Measurements from ENCODE around the gene LDB2. TPM values are rescaled to one million over a fixed set of nuclear protein-coding genes. Genes with fewer than 3 reads are reported as not detected.

Gene LDB2
- total and polyA plus RNA-seq, 2 donors from 2014 or later: 26.9 to 59.9 TPM

GRCh38 chr4:16794816-16795445, 103.5 kb downstream of the LDB2 start:
- Histone ChIP-seq H3K9ac (ENCODE audit: low read length in 3 of 3) (no peak overlapping the region), H3K27ac (ENCODE audit: low read depth in 2 of 2, low read length in 2 of 2) (no peak overlapping the region), H3K4me3 (ENCODE audit: low read length in 3 of 3) (no peak overlapping the region), H3K27me3 (ENCODE audit: control insufficient read depth, insufficient read depth, low read length) (no peaks in the 10 kb centered on the region), H3K36me3 (ENCODE audit: control insufficient read depth in 2 of 3, insufficient read depth in 3 of 3, low read length in 3 of 3) (no peaks in the 10 kb centered on the region), H3K9me3 (ENCODE audit: control insufficient read depth in 2 of 3, insufficient read depth in 1 of 3, low read length in 3 of 3) (no peaks in the 10 kb centered on the region), H3K4me1 (ENCODE audit: control insufficient read depth in 2 of 3, insufficient read depth in 2 of 3, low read depth in 1 of 3, low read length in 3 of 3) (no peaks in the 10 kb centered on the region)
- peak in 4 of 5 donors; percentile 50 to 76 (median 62) for DNase-seq
- intact Hi-C loops (cut with DNase I): no loop called here
- peak; percentile 75 for TF ChIP-seq CTCF (IDR thresholded peaks at IDR 0.05; ENCODE audit: borderline replicate concordance, extremely low read depth, insufficient read depth)
- FAIRE-seq: no peak

GRCh38 chr4:16791460-16791859, 107.0 kb downstream of the LDB2 start:
- FAIRE-seq (no peak), DNase-seq (no peak)
- no peaks in the 10 kb centered on the region for H3K4me1 ChIP-seq (ENCODE audit: control insufficient read depth in 2 of 3, insufficient read depth in 2 of 3, low read depth in 1 of 3, low read length in 3 of 3)
- no peak for TF ChIP-seq CTCF (IDR thresholded peaks at IDR 0.05; ENCODE audit: borderline replicate concordance, extremely low read depth, insufficient read depth)
- H3K27ac ChIP-seq (ENCODE audit: low read depth in 2 of 2, low read length in 2 of 2): no peak overlapping the region
- no peak overlapping the region for H3K9ac ChIP-seq (ENCODE audit: low read length in 3 of 3)
- intact Hi-C loops (cut with DNase I): no loop called here
- no peak overlapping the region for H3K4me3 ChIP-seq (ENCODE audit: low read length in 3 of 3)
- no peaks in the 10 kb centered on the region for H3K27me3 ChIP-seq (ENCODE audit: control insufficient read depth, insufficient read depth, low read length)
- H3K9me3 ChIP-seq (ENCODE audit: control insufficient read depth in 2 of 3, insufficient read depth in 1 of 3, low read length in 3 of 3): no peaks in the 10 kb centered on the region
- H3K36me3 ChIP-seq (ENCODE audit: control insufficient read depth in 2 of 3, insufficient read depth in 3 of 3, low read length in 3 of 3): no peaks in the 10 kb centered on the region

GRCh38 chr4:16790508-16790907, 107.9 kb downstream of the LDB2 start:
- intact Hi-C loops (cut with DNase I): no loop called here
- FAIRE-seq: no peak
- H3K4me1 ChIP-seq (ENCODE audit: control insufficient read depth in 2 of 3, insufficient read depth in 2 of 3, low read depth in 1 of 3, low read length in 3 of 3): no peaks in the 10 kb centered on the region
- H3K27ac ChIP-seq (ENCODE audit: low read depth in 2 of 2, low read length in 2 of 2): no peak overlapping the region
- H3K9me3 ChIP-seq (ENCODE audit: control insufficient read depth in 2 of 3, insufficient read depth in 1 of 3, low read length in 3 of 3): no peaks in the 10 kb centered on the region
- no peaks in the 10 kb centered on the region for H3K36me3 ChIP-seq (ENCODE audit: control insufficient read depth in 2 of 3, insufficient read depth in 3 of 3, low read length in 3 of 3)
- no peak overlapping the region for H3K4me3 ChIP-seq (ENCODE audit: low read length in 3 of 3)
- no peak for DNase-seq
- TF ChIP-seq CTCF (IDR thresholded peaks at IDR 0.05; ENCODE audit: borderline replicate concordance, extremely low read depth, insufficient read depth): no peak
- no peaks in the 10 kb centered on the region for H3K27me3 ChIP-seq (ENCODE audit: control insufficient read depth, insufficient read depth, low read length)
- H3K9ac ChIP-seq (ENCODE audit: low read length in 3 of 3): no peak overlapping the region

- Histone ChIP-seq H3K9ac (ENCODE audit: low read length in 3 of 3) (no peak overlapping the region), H3K36me3 (ENCODE audit: control insufficient read depth in 2 of 3, insufficient read depth in 3 of 3, low read length in 3 of 3) (no peaks in the 10 kb centered on the region), H3K27ac (ENCODE audit: low read depth in 2 of 2, low read length in 2 of 2) (no peak overlapping the region), H3K27me3 (ENCODE audit: control insufficient read depth, insufficient read depth, low read length) (no peaks in the 10 kb centered on the region), H3K4me3 (ENCODE audit: low read length in 3 of 3) (no peak overlapping the region), H3K4me1 (ENCODE audit: control insufficient read depth in 2 of 3, insufficient read depth in 2 of 3, low read depth in 1 of 3, low read length in 3 of 3) (no peaks in the 10 kb centered on the region), H3K9me3 (ENCODE audit: control insufficient read depth in 2 of 3, insufficient read depth in 1 of 3, low read length in 3 of 3) (no peaks in the 10 kb centered on the region)
- peak in 1 of 5 donors; percentile 9 for DNase-seq
- no peak for FAIRE-seq
- no peak for TF ChIP-seq CTCF (IDR thresholded peaks at IDR 0.05; ENCODE audit: borderline replicate concordance, extremely low read depth, insufficient read depth)
- intact Hi-C loops (cut with DNase I): no loop called here
Measured at GRCh38 chr4:16788868-16789267, 109.6 kb downstream of the LDB2 start.

Measured in kidney (tissue), 14 donors.